Endodermal cell (in vitro differentiated cells): ENCODE results near the gene INAFM2. TPM values are rescaled to one million over a fixed set of nuclear protein-coding genes. Genes with fewer than 3 reads are reported as not detected.

Experiments
- DNase-seq: peaks from one replicate; pipeline ENCODE4 v3.0.0-alpha.2; 2017
- H3K27ac ChIP-seq: 2 replicates; pipeline ENCODE4 v1.5.1; 2013; ENCODE audit warnings: mild to moderate bottlenecking, low read depth, low read length, moderate library complexity
- H3K27me3 ChIP-seq: 2 replicates; pipeline ENCODE4 v1.6.1; 2013; ENCODE audit warnings: mild to moderate bottlenecking, low read length, moderate library complexity; ENCODE audit not compliant: insufficient read depth, control insufficient read depth, poor library complexity, severe bottlenecking
- H3K36me3 ChIP-seq: 2 replicates; pipeline ENCODE4 v1.7.0; 2013; ENCODE audit warnings: mild to moderate bottlenecking, low read length, moderate library complexity; ENCODE audit not compliant: control insufficient read depth, insufficient read depth
- H3K4me1 ChIP-seq: one replicate; pipeline ENCODE4 v1.7.0; 2013; ENCODE audit warnings: low read length; ENCODE audit not compliant: control insufficient read depth, insufficient read depth
- H3K4me3 ChIP-seq: 2 replicates; pipeline ENCODE4 v1.5.1; 2013; ENCODE audit warnings: mild to moderate bottlenecking, low read length, moderate library complexity
- H3K9ac ChIP-seq: 2 replicates; pipeline ENCODE4 v1.6.1; 2013; ENCODE audit warnings: mild to moderate bottlenecking, low read length, moderate library complexity; ENCODE audit not compliant: poor library complexity, severe bottlenecking; ENCODE audit errors: extremely low read depth
- H3K9me3 ChIP-seq: 2 replicates; pipeline ENCODE4 v1.6.1; 2013; ENCODE audit warnings: mild to moderate bottlenecking, low read length, moderate library complexity; ENCODE audit not compliant: control insufficient read depth
- H3K27ac Mint-ChIP-seq: 2 replicates; pipeline ENCODE4 v1.8.0; 2020; ENCODE audit warnings: mixed read lengths
- H3K27me3 Mint-ChIP-seq: 2 replicates; pipeline ENCODE4 v1.8.0; 2021; ENCODE audit warnings: mild to moderate bottlenecking, mixed read lengths; ENCODE audit not compliant: insufficient read depth
- H3K36me3 Mint-ChIP-seq: 2 replicates; pipeline ENCODE4 v1.8.0; 2020; ENCODE audit warnings: low read depth, mixed read lengths
- H3K4me1 Mint-ChIP-seq: 2 replicates; pipeline ENCODE4 v1.8.0; 2020; ENCODE audit warnings: mixed read lengths
- H3K4me3 Mint-ChIP-seq: 2 replicates; pipeline ENCODE4 v1.8.0; 2020; ENCODE audit warnings: mild to moderate bottlenecking, moderate library complexity, mixed read lengths
- H3K9me3 Mint-ChIP-seq: 2 replicates; pipeline ENCODE4 v1.8.0; 2020; ENCODE audit warnings: mild to moderate bottlenecking, mixed read lengths
- CTCF ChIP-seq: fragments of 200-600 bp; sonication (generic); conservative IDR thresholded peaks from 2 replicates; pipeline ENCODE4 v1.5.0; 2021; ENCODE audit warnings: antibody characterized with exemption, mild to moderate bottlenecking
- WGBS, 2 experiments: methylation state at CpG; one replicate each; pipeline versions ENCODE4 v1.1.5 to v1.1.7; 2013; ENCODE audit warnings: missing lambda C conversion rate in 2 of 2, mixed read lengths in 1 of 2; ENCODE audit not compliant: insufficient coverage in 1 of 2, insufficient read length in 1 of 2; 5-methylcytosine and 5-hydroxymethylcytosine counted together
- total RNA-seq, 2 donors: library from RNA; stranded (reverse); fragmentation: NEBNext Ultra II Directional in 1 of 2; extraction: Animal tissue kit (Norgen Biotek cat#: 25700) in 1 of 2; gene quantifications; 2 replicates in 1 of 2; 3 replicates in 1 of 2; pipeline ENCODE4 v1.2.1, GENCODE V29; 2021

INAFM2 gene
- total RNA-seq, 2 donors from 2014 or later = 4.6 to 8.6 TPM

GRCh38 chr15:40340038-40340739, 16.7 kb downstream of the INAFM2 start:
- WGBS, 2 experiments = 81 to 85% methylated on average over 8 to 14 of the region's 14 CpGs
- H3K4me1 ChIP-seq = no peaks in the 10 kb centered on the region
- DNase-seq = no peak
- Mint-ChIP-seq H3K4me1 (peaks cover 7% of the 10 kb centered on the region), H3K27ac (no peak overlapping the region), H3K36me3 (no peaks in the 10 kb centered on the region), H3K4me3 (no peak overlapping the region), H3K27me3 (peaks cover 10% of the 10 kb centered on the region), H3K9me3 (no peaks in the 10 kb centered on the region)
- no peaks in the 10 kb centered on the region for H3K27me3 ChIP-seq
- H3K4me3 ChIP-seq = no peak overlapping the region
- H3K36me3 ChIP-seq = no peaks in the 10 kb centered on the region
- no peak for TF ChIP-seq CTCF
- H3K9me3 ChIP-seq = no peaks in the 10 kb centered on the region
- no peak overlapping the region for H3K9ac ChIP-seq
- H3K27ac ChIP-seq = no peak overlapping the region

- no peaks in the 10 kb centered on the region for H3K36me3 Mint-ChIP-seq
- H3K27me3 Mint-ChIP-seq = peaks cover 8% of the 10 kb centered on the region
- no peak for DNase-seq
- WGBS, 2 experiments = 79 to 100% methylated on average over 2 to 17 of the region's 17 CpGs
- no peak within 1 kb of the TSS for H3K9ac ChIP-seq
- H3K4me3 ChIP-seq = no peak within 1 kb of the TSS
- no peaks in the 10 kb centered on the region for H3K9me3 ChIP-seq
- no peaks in the 10 kb centered on the region for H3K4me1 ChIP-seq
- H3K27me3 ChIP-seq = no peaks in the 10 kb centered on the region
- no peaks in the 10 kb centered on the region for H3K36me3 ChIP-seq
- no peak within 1 kb of the TSS for H3K4me3 Mint-ChIP-seq
- H3K27ac ChIP-seq = no peak within 1 kb of the TSS
- H3K4me1 Mint-ChIP-seq = peaks cover 7% of the 10 kb centered on the region
- TF ChIP-seq CTCF = no peak
- H3K9me3 Mint-ChIP-seq = no peaks in the 10 kb centered on the region
- H3K27ac Mint-ChIP-seq = no peak within 1 kb of the TSS
Observed at GRCh38 chr15:40340740-40341400, 17.4 kb downstream of the INAFM2 start, which contains the start of gene CCDC9B. TSS of gene CCDC9B (minus strand) at chr15:40340939. CDS start at chr15:40340819, 120 bp downstream.

GRCh38 chr15:40342416-40343320, 19.2 kb downstream of the INAFM2 start:
- Histone ChIP-seq H3K36me3 (no peaks in the 10 kb centered on the region), H3K27me3 (no peaks in the 10 kb centered on the region), H3K9ac (no peak overlapping the region), H3K4me3 (no peak overlapping the region), H3K4me1 (peaks cover 3% of the 10 kb centered on the region), H3K9me3 (no peaks in the 10 kb centered on the region), H3K27ac (no peak overlapping the region)
- no peak overlapping the region for H3K27ac Mint-ChIP-seq
- H3K4me1 Mint-ChIP-seq = peaks cover 14% of the 10 kb centered on the region
- H3K27me3 Mint-ChIP-seq = peaks cover 4% of the 10 kb centered on the region
- 78 to 88% methylated on average over 3 to 7 of the region's 7 CpGs for WGBS, 2 experiments
- no peaks in the 10 kb centered on the region for H3K36me3 Mint-ChIP-seq
- H3K4me3 Mint-ChIP-seq = no peak overlapping the region
- TF ChIP-seq CTCF = no peak
- H3K9me3 Mint-ChIP-seq = no peaks in the 10 kb centered on the region
- no peak for DNase-seq
